ENCODE results near the gene GRB2.
"Not testable (repeated sequence)": the region's sequence is repeated elsewhere in the genome, so short reads cannot be mapped to it uniquely, and the experiment has no call there.

GRB2 gene

DNA sequence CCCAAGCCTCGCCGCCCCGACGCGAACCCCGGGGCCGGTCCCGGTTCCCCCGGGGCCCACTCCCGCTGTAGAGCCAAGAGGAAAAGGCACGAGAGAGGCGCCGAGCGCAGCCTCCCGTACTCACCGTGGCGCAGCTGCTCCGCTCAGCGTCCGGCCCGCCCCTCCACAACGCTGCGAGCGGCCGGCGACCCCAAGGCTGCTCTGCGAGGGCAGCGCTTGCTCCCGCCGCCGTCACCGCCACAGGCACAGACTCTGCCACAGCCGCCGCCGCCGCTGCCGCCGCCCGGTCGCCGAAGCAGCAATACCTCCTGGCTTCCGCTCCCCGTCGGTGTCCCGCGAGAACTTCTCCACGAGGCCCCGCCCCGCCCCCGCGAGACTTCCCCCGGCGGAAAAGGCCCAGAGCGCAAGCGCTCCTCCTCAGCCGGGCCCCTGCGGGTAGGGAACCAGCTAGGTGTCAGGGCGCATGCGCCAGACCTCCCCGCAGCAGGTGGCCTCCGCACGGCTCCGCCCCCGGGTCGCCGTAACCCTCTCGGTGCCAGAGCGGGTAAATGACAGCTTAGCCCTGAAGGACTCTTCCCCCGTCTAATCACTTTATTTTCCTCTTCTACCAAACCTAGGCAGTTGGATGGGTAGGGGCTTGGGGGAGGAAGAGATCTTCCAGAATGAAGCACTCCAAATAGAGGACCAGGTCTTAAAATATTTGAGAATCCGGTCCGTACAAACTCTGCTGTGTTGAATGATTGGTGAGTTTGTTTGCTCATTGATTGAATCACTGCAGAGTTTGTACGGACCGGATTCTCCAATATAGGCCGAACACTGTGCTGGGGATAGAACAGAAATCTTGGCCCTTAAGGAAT is at the start of gene GRB2:
Gene GRB2 (minus strand): TSS at position 314 of the 857 bp plus-strand sequence. CDS start 12,050 bp downstream, outside the sequence.
- in situ Hi-C loops (cut with HindIII; ENCODE audit: low sequenced_read_pairs): no loop called here

DNA sequence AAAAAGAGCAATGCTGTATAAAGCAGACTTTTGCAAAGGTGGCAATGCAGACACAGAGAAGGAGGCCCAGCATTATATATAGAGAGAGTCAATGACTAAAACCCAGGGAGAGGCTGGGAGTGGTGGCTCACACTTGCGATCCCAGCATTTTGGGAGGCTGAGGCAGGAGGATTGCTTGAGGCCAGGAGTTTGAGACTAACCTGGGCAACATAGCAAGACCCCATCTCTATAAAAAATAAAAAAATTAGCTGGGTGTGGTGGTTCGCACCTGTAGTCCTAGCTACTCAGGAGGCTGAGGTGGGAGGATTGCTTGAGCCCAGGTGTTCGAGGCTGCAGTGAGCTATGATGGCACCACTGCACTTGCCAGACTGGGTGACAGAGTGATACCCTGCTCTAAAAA is 49.2 kb upstream of the GRB2 start:
- in situ Hi-C loops (cut with HindIII; ENCODE audit: low sequenced_read_pairs): not testable (repeated sequence)

DNA sequence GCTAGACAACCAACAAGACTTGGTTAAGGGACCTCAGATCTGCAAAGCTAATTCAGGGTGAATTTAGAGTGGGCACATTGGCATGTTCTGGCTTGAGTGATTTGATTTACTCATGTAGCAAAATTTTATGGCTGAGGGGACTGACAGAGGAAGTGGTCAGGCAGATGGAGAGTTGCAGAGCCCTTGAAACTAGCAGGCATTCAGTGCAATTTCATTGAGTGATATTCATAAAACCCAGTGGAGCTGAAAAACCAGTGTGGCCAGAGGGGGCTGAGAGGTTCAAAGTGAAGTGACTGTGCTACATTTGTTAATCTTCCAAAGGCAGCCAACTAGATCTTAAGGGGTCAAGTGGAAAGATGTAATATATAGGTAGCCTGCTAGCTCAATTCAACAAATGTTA is 48.7 kb upstream of the GRB2 start:
- in situ Hi-C loops (cut with HindIII; ENCODE audit: low sequenced_read_pairs): no loop called here

DNA sequence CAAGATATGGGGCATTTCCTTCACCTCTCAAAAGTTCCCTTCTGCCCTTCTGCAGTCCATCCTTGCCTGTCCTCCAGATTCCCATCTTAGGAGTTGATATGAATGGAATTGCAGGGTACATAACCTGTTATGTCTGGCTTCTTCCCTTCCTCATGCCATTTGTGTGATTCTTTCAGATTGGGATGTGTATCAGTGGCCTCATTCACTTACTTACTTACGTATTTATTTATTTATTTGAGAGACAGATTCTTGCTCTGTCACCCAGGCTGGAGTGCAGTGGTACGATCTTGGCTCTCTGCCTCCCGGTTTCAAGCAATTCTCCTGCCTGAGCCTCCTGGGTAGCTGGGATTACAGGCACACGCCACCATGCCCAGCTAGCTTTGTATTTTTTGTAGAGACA is 44.8 kb upstream of the GRB2 start:
- in situ Hi-C loops (cut with HindIII; ENCODE audit: low sequenced_read_pairs): no loop called here

DNA sequence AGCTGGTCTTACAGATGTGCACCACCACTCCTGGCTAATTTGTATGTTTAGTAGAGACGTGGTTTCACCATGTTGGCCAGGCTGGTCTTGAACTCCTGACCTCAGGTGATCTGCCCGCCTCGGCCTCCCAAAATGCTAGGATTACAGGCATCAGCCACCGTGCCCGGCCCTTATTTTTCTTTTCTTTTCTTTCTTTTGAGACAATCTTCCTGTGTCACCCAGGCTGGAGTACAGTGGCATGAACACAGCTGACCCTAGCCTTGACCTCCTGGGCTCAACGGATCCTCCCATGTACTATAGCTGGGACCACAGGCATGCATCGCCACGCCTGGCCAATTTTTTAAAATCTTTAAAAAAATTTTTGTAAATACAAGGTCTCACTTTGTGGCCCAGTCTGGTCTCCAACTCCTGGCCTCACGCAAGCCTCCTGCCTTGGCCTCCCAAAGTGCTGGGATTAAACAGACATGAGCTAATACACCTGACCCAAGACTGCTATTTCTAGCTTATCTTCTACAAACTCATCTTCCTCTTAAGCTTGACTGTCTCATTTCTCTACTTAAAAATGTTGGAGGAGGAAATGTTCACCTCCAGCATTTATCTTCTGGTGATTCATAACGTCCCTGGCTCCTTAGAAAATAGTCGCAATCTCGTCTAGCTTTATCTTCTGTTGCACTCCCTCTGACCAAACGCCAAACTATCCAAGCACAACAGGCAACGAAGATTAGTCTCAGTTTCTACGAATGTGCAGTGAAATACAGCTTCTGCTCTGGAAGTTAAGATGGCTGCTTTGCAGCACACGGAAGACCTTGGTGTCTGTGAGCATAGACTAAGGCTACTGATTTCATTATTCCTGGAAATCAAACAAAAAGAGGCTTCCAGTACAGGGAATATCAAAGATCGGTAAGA is 42.7 kb upstream of the GRB2 start:
- in situ Hi-C loops (cut with HindIII; ENCODE audit: low sequenced_read_pairs): no loop called here

DNA sequence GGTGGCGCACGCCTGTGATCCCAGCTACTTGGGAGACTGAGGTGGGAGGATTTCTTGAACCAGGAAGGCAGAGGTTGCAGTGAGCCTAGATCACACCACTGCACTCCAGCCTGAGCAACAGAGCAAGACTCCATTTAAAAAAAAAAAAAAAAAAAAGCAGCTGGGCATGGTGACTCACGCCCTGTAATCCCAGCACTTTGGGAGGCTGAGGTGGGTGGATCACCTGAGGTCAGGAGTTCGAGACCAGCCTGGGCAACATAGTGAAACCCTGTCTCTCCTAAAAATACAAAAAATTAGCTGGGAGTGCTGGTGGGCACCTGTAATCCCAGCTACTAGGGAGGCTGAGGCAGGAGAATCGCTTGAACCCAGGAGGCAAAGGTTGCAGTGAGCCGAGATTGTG is 40.4 kb upstream of the GRB2 start:
- in situ Hi-C loops (cut with HindIII; ENCODE audit: low sequenced_read_pairs): not testable (repeated sequence)

DNA sequence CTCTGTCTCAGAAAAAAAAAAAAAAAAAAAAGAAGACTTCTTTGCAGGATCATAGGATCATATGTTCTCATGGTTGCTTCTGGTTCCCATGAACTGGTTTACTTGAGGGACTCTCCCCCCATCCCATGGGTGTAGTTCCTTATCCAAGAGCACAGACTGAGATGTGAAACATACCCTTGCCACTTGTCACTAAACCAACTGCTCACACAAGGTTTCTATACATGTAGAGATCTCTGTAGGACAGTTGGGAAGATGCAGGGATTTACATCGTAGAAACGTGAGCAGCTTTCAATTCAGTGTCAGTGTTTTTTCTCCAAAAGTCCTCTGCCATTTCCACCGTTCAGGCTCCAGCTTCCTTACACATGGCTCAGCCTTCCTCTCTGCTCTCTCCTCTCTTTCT is 39.8 kb upstream of the GRB2 start:
- in situ Hi-C loops (cut with HindIII; ENCODE audit: low sequenced_read_pairs): no loop called here

DNA sequence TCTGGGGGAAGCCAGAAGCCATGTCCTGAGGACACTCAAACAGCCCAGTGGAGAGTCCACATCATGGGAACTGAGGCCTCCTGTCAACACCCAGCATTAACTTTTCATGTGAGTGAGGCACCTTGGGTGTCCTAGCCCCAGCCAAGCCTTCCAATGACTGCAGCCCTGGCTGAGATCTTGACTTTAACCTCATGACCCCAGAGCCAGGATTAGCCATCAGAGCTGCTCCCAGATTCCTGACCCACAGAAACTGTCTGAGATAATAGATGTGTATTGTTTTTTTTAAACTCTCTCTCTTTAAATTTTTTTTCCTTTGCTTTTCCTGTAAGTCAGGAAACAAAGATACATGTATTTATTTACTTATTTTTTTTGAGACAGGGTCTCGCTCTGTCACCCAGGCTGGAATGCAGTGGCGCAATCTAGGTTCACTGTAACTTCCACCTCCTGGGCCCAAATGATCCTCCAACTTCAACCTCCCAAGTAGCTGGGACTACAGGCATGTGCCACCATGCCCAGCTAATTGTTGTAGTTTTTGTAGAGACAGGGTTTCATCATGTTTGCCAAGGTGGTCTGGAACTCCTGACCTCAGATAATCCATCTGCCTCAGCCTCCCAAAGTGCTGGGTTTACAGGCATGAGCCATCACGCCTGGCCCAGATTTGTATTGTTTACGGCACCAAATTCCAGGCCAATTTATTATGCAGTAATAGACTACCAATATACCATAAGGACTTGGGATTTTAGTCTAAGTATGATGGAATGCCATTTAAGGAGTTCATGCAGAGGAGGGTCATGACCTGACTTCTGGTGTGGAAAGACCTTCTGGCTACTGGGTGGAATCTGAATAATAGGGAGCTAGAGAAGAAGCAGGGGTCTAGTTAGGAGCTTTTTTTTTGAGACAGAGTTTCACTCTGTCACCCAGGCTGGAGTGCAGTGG is 37.0 kb upstream of the GRB2 start:
- in situ Hi-C loops (cut with HindIII; ENCODE audit: low sequenced_read_pairs): no loop called here

DNA sequence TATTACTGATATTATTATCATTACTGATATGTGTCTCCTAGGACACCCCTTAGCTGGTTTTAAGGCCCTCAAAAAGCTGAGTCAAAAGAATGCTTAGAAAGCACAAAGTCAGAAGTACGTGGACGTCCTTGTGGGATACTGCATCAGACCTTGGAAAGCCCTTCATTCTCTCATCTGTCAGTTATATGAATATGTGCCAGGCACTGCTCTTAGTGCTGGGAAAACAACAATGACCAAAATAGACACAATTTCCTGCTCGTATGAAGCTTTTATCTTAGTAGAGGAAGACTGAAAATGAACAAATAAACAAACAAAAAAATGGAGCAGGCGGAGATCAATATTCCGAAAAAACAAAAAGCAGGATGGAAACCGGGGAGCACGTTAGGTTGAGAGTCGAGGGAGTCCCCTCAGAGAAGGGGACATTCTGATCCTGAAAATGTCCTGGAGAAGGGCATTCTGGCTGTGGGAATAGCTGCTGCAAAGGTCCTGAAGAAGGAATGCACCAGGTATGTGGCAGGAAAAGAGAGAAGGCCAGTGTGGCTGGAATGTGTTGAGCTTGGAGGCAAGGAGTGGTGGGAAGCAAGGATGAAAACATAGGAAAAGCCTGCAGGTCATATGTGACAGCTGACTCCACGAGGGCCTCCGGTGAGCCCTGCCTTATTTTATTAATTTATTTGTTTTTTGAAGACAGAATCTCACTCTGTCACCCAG is 35.4 kb upstream of the GRB2 start:
- in situ Hi-C loops (cut with HindIII; ENCODE audit: low sequenced_read_pairs): no loop called here

DNA sequence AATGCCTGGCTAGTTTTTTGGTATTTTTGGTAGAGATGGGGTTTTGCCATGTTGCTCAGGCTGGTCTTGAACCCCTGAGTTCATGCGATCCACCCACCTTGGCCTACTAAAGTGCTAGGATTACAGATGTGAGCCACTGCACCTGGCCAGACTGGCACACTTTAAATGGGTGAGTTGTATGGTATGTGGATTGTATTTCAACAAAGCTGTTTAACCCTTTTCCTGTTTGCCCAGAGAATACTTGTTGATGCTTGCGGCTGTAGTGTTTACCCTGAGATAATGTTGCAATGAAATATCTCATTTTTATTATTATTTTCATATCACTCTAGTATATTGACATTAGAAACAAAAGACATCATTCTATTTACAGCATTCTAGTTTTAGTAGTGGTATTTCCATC is 33.8 kb upstream of the GRB2 start:
- in situ Hi-C loops (cut with HindIII; ENCODE audit: low sequenced_read_pairs): no loop called here

DNA sequence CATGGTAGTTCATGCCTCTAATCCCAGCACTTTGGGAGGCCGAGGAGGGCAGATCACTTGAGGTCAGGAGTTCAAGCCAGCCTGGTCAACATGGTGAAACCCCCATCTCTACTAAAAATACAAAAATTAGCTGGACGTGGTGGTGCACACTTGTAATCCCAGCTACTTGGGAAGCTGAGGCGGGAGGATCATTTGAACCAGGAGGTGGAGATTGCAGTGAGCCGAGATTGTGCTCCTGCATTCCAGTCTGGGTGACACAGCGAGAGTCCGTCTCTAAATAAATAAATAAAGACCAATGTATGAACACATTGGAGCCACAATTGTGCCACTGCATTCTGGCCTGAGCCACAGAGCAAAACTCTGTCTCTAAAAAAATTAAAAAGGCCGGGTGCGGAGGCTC is 31.9 kb upstream of the GRB2 start:
- in situ Hi-C loops (cut with HindIII; ENCODE audit: low sequenced_read_pairs): not testable (repeated sequence)

DNA sequence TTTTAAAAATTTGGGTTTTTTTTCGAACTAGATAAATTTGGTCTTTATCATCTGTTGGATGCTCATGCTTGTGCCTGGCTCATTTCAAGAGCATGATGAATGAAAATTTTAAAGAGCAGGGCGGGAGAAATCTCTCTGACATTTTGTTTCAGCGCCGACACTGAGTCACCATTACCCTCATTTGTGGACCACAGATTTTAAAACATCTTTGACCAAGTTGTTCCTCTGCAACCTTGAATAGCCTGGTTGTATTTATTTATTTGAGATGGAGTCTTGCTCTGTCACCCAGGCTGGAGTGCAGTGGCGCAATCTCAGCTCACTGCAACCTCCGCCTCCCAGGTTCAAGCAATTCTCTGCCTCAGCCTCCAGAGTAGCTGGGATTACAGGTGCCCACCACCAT is 29.0 kb upstream of the GRB2 start:
- in situ Hi-C loops (cut with HindIII; ENCODE audit: low sequenced_read_pairs): not testable (repeated sequence)

DNA sequence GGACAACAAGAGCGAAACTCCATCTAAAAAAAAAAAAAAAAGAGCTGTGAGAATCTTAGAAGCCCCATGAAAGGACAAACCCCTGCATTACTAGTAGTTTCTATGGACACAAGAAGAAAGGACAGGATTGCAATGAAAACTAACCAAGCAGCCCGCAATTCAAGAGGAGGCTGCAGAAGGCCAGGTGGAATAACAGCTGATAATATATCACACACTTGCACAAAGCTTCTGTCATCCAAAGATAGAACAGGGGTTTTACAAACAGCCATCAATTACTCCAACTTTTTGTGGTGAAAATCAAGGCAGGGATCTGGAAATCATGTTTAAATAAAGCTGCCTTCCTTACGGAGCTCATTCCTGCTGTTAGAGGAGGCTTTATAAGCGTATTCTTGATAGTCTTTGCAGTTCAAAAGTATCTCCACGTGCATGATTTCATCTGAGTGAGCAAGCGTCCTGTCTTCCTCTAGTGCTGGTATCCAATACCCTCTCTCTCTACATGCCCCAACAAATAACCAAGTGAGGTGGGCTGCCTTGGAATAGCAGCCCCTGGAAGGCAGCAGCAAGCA is 27.8 kb upstream of the GRB2 start:
- in situ Hi-C loops (cut with HindIII; ENCODE audit: low sequenced_read_pairs): no loop called here

DNA sequence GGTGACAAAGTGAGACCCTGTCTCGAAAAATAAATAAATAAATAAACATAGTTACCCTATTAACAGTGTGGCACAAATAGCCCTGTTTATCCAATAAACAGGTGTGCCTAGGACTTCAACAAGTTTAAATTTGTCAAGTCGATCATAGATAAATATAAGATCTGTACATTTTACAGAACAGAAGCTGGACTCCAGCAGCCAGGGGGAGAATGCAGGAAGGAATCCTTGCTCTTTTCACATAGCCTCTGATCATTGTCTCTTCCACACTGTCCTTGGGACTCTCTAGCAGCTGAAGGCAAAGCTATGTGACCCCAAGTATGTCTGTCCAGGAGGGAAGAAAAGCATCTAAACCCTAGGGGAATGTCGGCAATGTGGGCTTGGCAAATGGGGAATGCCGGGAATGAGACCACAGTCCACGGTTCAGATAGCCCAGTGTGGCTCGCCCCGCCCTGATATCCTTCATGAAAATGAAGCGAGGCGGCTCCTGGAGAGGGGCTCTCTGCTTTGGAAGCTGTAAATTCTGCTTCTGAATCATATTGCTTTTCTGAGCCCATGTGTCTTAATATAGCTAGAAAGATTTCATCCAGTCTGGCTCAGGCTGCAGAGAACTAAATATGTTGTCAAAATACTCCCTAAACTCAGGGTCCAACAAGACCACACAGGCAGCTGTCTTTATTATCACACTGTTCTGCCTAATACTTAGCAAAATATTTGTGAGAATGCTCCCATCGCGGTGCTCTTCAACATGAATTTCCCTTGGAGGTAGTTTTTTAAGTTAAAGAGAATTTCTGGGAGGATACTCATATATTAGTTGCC is 24.9 kb upstream of the GRB2 start:
- in situ Hi-C loops (cut with HindIII; ENCODE audit: low sequenced_read_pairs): no loop called here

DNA sequence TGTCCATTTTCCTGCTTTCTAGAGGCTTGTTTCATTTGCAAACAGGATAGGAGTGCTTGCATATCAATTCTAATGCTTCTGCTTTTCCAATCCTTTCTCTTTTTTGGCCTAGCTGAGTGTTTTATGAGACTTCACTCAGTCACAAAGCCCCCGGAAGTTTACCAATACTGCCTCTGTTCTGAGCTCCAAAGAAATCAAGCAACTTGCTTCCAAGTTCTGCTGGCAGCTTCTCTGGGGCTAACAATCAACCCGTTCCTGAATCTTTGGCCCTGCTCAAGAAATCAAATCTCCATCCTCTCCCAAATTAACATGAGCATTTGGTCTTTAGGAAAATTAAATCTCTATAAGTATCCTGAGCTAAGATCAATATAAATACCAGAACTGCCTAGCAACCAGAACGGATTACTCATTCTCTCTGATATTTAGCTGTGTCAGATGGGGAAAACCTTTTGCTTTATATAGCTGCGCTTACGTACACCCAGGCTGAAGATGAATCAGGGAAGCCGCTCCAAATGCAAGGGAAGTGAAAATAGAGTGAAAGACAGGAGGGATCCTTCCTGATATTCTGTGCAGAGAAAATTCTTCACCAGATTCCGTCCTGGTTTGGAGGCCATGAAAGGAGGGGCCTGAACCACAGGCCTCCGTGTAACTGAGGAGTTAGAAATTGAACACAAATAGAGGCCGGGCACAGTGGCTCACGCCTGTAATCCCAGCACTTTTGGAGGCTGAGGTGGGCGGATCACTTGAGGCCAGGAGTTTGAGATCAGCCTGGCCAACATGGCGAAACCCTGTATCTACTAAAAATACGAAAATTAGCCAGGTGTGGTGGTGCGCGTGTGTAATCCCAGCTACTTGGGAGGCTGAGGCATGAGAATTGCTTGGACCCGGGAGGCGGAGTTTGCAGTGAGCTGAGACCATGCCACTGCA is 23.3 kb upstream of the GRB2 start:
- in situ Hi-C loops (cut with HindIII; ENCODE audit: low sequenced_read_pairs): no loop called here

DNA sequence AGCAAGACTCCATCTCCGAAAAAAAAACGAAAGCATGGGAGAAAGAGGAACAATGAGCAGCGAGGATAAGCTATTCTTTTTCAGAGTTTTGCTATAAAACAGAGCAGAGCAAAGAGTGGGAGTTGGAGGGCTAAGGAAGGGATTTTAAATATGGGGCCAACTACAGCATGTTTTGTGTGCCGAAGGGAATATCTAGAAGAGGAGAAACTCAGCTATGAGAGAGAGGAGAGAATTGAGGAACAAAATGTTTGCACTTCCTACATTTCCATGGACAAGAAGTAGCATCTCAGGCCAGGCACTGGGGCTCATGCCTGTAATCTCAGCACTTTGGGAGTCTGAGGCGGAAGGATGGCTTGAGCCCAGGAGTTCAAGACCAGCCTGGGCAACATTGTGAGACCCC is 13.1 kb upstream of the GRB2 start:
- in situ Hi-C loops (cut with HindIII; ENCODE audit: low sequenced_read_pairs): no loop called here

DNA sequence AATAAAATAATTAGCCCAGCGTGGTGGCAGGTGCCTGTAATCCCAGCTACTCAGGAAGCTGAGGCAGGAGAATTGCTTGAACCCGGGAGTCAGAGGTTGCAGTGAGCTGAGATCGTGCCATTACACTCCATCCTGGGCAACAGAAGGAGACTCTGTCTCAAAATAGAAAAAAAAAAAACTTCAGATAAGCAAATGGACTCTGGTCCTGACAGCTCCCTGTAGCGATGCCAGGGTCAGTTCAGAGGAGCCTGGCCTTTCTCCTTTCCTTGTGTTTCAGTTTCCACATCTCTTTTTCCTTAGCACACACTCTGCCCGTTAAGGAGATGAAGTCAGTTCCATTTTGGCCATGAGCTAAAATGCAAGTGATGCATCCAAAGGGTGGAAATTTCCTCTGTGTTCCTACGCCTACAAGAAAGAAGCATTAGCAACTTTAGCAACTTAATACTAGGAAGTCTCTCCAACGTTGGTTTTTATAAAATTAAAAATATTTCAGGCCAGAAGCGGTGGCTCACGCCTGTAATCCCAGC is 11.6 kb upstream of the GRB2 start:
- in situ Hi-C loops (cut with HindIII; ENCODE audit: low sequenced_read_pairs): no loop called here

DNA sequence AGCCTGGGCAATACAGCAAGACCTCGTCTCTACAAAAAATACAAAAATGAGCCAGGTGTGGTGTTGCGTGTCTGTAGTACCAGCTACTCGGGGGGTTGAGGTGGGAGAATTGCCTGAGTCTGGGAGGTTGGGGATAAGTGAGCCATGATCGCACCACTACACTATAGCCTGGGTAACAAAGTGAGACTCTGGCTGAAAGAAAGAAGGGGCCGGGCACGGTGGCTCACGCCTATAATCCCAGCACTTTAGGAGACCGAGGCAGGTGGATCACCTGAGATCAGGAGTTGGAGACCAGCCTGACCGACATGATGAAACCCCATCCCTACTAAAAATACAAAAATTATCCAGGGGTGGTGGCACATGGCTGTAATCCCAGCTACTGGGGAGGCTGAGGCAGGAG is 10.5 kb upstream of the GRB2 start:
- in situ Hi-C loops (cut with HindIII; ENCODE audit: low sequenced_read_pairs): no loop called here
